ENCODE results near the gene ACTN4. TPM values are rescaled to one million over a fixed set of nuclear protein-coding genes. Genes with fewer than 3 reads are reported as not detected.

Gene ACTN4
- total and polyA plus RNA-seq, 2 donors (not counting 1 experiment from before 2014, with no cell fraction given) = 127 to 683 TPM

DNA sequence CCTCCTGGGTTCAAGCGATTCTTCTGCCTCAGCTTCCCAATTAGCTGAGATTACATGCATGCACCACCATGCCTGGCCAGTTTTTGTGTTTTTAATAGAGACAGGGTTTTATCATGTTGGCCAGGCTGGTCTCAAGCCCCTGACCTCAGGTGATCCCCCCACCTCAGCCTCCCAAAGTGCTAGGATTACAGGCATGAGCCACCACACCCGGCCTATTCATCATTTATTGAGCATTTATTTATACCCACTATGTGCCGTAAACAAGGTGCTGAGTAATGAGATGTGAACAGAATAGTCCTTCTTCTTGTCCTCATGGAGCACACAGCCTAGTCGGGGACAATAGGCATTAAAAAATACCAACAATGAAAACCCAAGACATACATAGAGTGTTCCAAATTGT, 25.6 kb downstream of the ACTN4 start:
- Histone ChIP-seq H3K27me3 (ENCODE audit: control insufficient read depth, insufficient read depth, low read length) (no peaks in the 10 kb centered on the region), H3K9me3 (ENCODE audit: control insufficient read depth, insufficient read depth, low read depth, low read length) (no peaks in the 10 kb centered on the region), H3K9ac (ENCODE audit: insufficient read depth, low read length) (no peak overlapping the region), H4K20me1 (ENCODE audit: control insufficient read depth, extremely low read depth, insufficient read depth, low read length) (no peaks in the 10 kb centered on the region), H2AFZ (ENCODE audit: low read length) (no peak overlapping the region), H3K79me2 (ENCODE audit: control insufficient read depth, insufficient read depth, low read length) (peaks cover 91% of the 10 kb centered on the region), H3K4me1 (ENCODE audit: control insufficient read depth, extremely low read depth, insufficient read depth, low read length) (peaks cover 36% of the 10 kb centered on the region), H3K36me3 (ENCODE audit: control insufficient read depth, insufficient read depth, low read length) (peaks cover 6% of the 10 kb centered on the region), H3K4me3 (replicated peaks in 1 of 4; ENCODE audit: control extremely low read depth in 1 of 4, insufficient read depth in 1 of 4, low read depth in 3 of 4, low read length in 4 of 4) (no peak overlapping the region), H3K27ac (ENCODE audit: insufficient read depth, low read length) (no peak overlapping the region), H3K4me2 (ENCODE audit: extremely low read depth, insufficient read depth, low read length) (no peak overlapping the region)
- no peak for DNase-seq (ENCODE audit: low read depth in 2 of 2)
- TF ChIP-seq EZH2 (IDR thresholded peaks at IDR 0.05; ENCODE audit: low read length, missing control alignments) = no peak
- TF ChIP-seq, protein P1, sequence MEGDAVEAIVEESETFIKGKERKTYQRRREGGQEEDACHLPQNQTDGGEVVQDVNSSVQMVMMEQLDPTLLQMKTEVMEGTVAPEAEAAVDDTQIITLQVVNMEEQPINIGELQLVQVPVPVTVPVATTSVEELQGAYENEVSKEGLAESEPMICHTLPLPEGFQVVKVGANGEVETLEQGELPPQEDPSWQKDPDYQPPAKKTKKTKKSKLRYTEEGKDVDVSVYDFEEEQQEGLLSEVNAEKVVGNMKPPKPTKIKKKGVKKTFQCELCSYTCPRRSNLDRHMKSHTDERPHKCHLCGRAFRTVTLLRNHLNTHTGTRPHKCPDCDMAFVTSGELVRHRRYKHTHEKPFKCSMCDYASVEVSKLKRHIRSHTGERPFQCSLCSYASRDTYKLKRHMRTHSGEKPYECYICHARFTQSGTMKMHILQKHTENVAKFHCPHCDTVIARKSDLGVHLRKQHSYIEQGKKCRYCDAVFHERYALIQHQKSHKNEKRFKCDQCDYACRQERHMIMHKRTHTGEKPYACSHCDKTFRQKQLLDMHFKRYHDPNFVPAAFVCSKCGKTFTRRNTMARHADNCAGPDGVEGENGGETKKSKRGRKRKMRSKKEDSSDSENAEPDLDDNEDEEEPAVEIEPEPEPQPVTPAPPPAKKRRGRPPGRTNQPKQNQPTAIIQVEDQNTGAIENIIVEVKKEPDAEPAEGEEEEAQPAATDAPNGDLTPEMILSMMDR (conservative IDR thresholded peaks at IDR 0.05 in 1 of 2, IDR thresholded peaks at IDR 0.05 in 1 of 2; ENCODE audit: low read depth in 1 of 2, low read length in 2 of 2) = no peak

DNA sequence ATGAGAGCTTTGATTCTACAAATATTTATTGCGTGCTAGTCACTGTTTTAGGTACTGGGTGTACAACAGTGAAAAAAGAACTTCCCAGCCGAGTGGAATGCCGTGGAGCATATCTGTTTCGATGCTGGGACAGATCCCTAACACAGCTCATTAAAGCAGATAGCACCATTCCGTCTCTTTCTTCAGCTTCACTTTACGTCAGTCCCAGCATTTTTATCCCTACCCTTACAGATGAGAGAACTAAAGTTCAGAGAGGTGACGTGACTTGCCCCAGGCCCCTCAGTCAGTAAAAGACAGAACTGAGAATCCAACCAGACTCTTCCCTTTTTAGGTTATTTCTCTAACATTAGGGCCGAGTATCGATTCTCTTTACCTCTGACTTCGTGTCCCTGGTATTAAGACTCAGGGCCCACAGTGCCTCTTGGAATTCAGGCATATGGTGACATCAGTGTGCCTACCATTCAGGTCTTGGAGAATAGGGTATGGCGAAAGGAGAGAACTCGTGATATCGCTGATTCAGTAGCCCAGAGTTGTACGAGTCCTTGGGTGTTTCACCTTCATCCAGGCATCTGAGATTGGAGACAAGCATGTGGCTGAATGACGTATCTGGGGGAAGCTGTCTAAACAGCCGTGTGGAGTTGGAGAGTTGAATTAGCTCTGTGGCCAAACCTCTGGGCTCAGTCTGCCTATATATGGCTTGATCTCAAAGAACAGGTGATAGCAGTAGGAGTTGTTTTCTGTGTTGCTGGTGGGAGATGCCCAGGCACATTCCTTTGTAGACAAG, 27.1 kb downstream of the ACTN4 start:
- peak overlapping the region; percentile 38 for H3K27ac ChIP-seq (ENCODE audit: insufficient read depth, low read length)
- no peak overlapping the region for H3K9ac ChIP-seq (ENCODE audit: insufficient read depth, low read length)
- peaks cover 9% of the 10 kb centered on the region for H3K36me3 ChIP-seq (ENCODE audit: control insufficient read depth, insufficient read depth, low read length)

DNA sequence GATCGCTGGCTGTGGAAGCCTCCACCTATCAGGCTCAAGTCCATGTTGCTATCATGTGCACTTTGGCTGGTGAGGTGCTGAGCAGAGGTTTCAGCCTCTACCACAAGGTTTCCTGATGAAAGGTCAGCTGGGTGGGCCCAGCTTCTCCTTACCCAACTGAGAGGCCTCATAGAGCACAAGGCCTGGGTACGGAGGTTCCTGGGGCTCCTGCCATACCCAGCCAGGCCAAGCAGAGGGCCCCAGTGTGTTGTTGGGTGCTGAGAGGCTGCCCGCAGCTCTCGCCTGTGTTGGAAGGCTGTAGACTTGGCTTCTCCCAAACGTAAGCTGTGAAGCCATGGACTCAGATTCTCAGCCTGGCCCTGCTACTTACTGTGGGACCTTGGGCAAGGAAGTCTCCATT, 28.2 kb downstream of the ACTN4 start:
- H2AFZ ChIP-seq (ENCODE audit: low read length) = no peak overlapping the region
- no peak overlapping the region for H3K4me2 ChIP-seq (ENCODE audit: extremely low read depth, insufficient read depth, low read length)
- H3K4me3 ChIP-seq (replicated peaks in 1 of 4; ENCODE audit: control extremely low read depth in 1 of 4, insufficient read depth in 1 of 4, low read depth in 3 of 4, low read length in 4 of 4) = no peak overlapping the region
- no peak overlapping the region for H3K9ac ChIP-seq (ENCODE audit: insufficient read depth, low read length)
- no peaks in the 10 kb centered on the region for H3K9me3 ChIP-seq (ENCODE audit: control insufficient read depth, insufficient read depth, low read depth, low read length)
- H3K36me3 ChIP-seq (ENCODE audit: control insufficient read depth, insufficient read depth, low read length) = peaks cover 10% of the 10 kb centered on the region
- H4K20me1 ChIP-seq (ENCODE audit: control insufficient read depth, extremely low read depth, insufficient read depth, low read length) = no peaks in the 10 kb centered on the region
- peaks cover 35% of the 10 kb centered on the region for H3K4me1 ChIP-seq (ENCODE audit: control insufficient read depth, extremely low read depth, insufficient read depth, low read length)
- no peaks in the 10 kb centered on the region for H3K27me3 ChIP-seq (ENCODE audit: control insufficient read depth, insufficient read depth, low read length)
- TF ChIP-seq, protein P1 (conservative IDR thresholded peaks at IDR 0.05 in 1 of 2, IDR thresholded peaks at IDR 0.05 in 1 of 2; ENCODE audit: low read depth in 1 of 2, low read length in 2 of 2) = no peak
- no peak for TF ChIP-seq EZH2 (IDR thresholded peaks at IDR 0.05; ENCODE audit: low read length, missing control alignments)
- DNase-seq (ENCODE audit: low read depth in 2 of 2) = no peak
- H3K79me2 ChIP-seq (ENCODE audit: control insufficient read depth, insufficient read depth, low read length) = peaks cover 92% of the 10 kb centered on the region
- H3K27ac ChIP-seq (ENCODE audit: insufficient read depth, low read length) = peak overlapping the region; percentile 38

More for the DNA sequence above, 27.1 kb downstream of the ACTN4 start:
- no peak overlapping the region for H2AFZ ChIP-seq (ENCODE audit: low read length)
- no peak for TF ChIP-seq EZH2 (IDR thresholded peaks at IDR 0.05; ENCODE audit: low read length, missing control alignments)
- TF ChIP-seq, protein P1 (conservative IDR thresholded peaks at IDR 0.05 in 1 of 2, IDR thresholded peaks at IDR 0.05 in 1 of 2; ENCODE audit: low read depth in 1 of 2, low read length in 2 of 2) = no peak
- H3K4me3 ChIP-seq (replicated peaks in 1 of 4; ENCODE audit: control extremely low read depth in 1 of 4, insufficient read depth in 1 of 4, low read depth in 3 of 4, low read length in 4 of 4) = no peak overlapping the region
- H4K20me1 ChIP-seq (ENCODE audit: control insufficient read depth, extremely low read depth, insufficient read depth, low read length) = no peaks in the 10 kb centered on the region
- peak; percentile 36 to 58 for DNase-seq (ENCODE audit: low read depth in 2 of 2)
- peaks cover 91% of the 10 kb centered on the region for H3K79me2 ChIP-seq (ENCODE audit: control insufficient read depth, insufficient read depth, low read length)
- peaks cover 33% of the 10 kb centered on the region for H3K4me1 ChIP-seq (ENCODE audit: control insufficient read depth, extremely low read depth, insufficient read depth, low read length)
- no peak overlapping the region for H3K4me2 ChIP-seq (ENCODE audit: extremely low read depth, insufficient read depth, low read length)
- H3K27me3 ChIP-seq (ENCODE audit: control insufficient read depth, insufficient read depth, low read length) = no peaks in the 10 kb centered on the region
- H3K9me3 ChIP-seq (ENCODE audit: control insufficient read depth, insufficient read depth, low read depth, low read length) = no peaks in the 10 kb centered on the region

Measured in fibroblast of lung (primary cell).